OCI-LY7 (cell line): Measurements from ENCODE around the gene DDC. TPM values are rescaled to one million over a fixed set of nuclear protein-coding genes. Genes with fewer than 3 reads are reported as not detected.

ENCODE experiments used
- BruUV-seq: library from RNA; stranded (reverse); fragments of 400-500 nt; replicated peaks from 2 replicates; lab custom pipeline; 2021; lab: Mats Ljungman, UMichigan
- CTCF ChIA-PET: fragments of 300-600 bp; sonication (Branson Sonifier 250); formaldehyde crosslinking; loops from one replicate; lab custom pipeline; 2022; ENCODE audit warnings: antibody characterized with exemption; ENCODE audit not compliant: unreplicated experiment; lab: Charles Lee
- POLR2A ChIA-PET: fragments of 300-600 bp; sonication (Branson Sonifier 250); formaldehyde crosslinking; loops from one replicate; lab custom pipeline; 2022; ENCODE audit warnings: antibody characterized with exemption; lab: Charles Lee
- DNase-seq: peaks from one replicate; pipeline ENCODE4 v3.0.0-alpha.2; 2015; ENCODE audit warnings: low spot score
- H2AFZ ChIP-seq: fragments of 200-600 bp; sonication (generic), shearing (Covaris generic); 2 replicates; pipeline ENCODE4 v1.6.1; 2014; ENCODE audit warnings: mild to moderate bottlenecking, antibody characterized with exemption, low read length, moderate library complexity
- H3K27ac ChIP-seq: fragments of 200-600 bp; sonication (generic); 2 replicates; pipeline ENCODE4 v1.5.1; 2014; ENCODE audit warnings: mixed run types, low read depth, mild to moderate bottlenecking, moderate library complexity, low read length, inconsistent platforms; ENCODE audit not compliant: poor library complexity, severe bottlenecking
- H3K36me3 ChIP-seq: fragments of 200-600 bp; sonication (generic); 2 replicates; pipeline ENCODE4 v1.6.1; 2014; ENCODE audit warnings: mild to moderate bottlenecking, antibody characterized with exemption, low read length, moderate library complexity, mixed read lengths; ENCODE audit not compliant: insufficient read depth
- H3K4me1 ChIP-seq: fragments of 200-600 bp; sonication (generic); 2 replicates; pipeline ENCODE4 v1.5.1; 2014; ENCODE audit warnings: mild to moderate bottlenecking, low read length; ENCODE audit not compliant: insufficient read depth, poor library complexity, severe bottlenecking
- H3K4me2 ChIP-seq: fragments of 200-600 bp; sonication (generic); 2 replicates; pipeline ENCODE4 v1.6.1; 2014; ENCODE audit warnings: mild to moderate bottlenecking, low read length
- H3K4me3 ChIP-seq: fragments of 200-600 bp; sonication (generic); 2 replicates; pipeline ENCODE4 v1.5.1; 2014; ENCODE audit warnings: mild to moderate bottlenecking, low read depth, low read length; ENCODE audit not compliant: poor library complexity, severe bottlenecking
- H3K79me2 ChIP-seq: fragments of 200-600 bp; sonication (generic); 2 replicates; pipeline ENCODE4 v1.6.1; 2016; ENCODE audit warnings: low read depth, mild to moderate bottlenecking, low read length, moderate library complexity, mixed read lengths; ENCODE audit not compliant: insufficient read depth
- H3K9me2 ChIP-seq: fragments of 200-600 bp; sonication (generic); 2 replicates; pipeline ENCODE4 v1.6.1; 2016; ENCODE audit warnings: mild to moderate bottlenecking, low read length, mixed read lengths; ENCODE audit not compliant: insufficient read depth
- H3K9me3 ChIP-seq: fragments of 200-600 bp; sonication (generic); 2 replicates; pipeline ENCODE4 v1.6.1; 2014; ENCODE audit warnings: mild to moderate bottlenecking, mixed run types, low read length, mixed read lengths
- H4K20me1 ChIP-seq: fragments of 200-600 bp; sonication (generic); 2 replicates; pipeline ENCODE4 v1.6.1; 2014; ENCODE audit warnings: mild to moderate bottlenecking, antibody characterized with exemption, low read length, moderate library complexity, mixed read lengths; ENCODE audit not compliant: insufficient read depth
- CTCF ChIP-seq: fragments of 200-600 bp; sonication (generic); conservative IDR thresholded peaks from 2 replicates; pipeline ENCODE4 v1.5.1; 2014; ENCODE audit warnings: mild to moderate bottlenecking, antibody characterized with exemption, low read length, moderate library complexity, mixed read lengths
- EZH2phosphoT487 ChIP-seq: fragments of 200-600 bp; sonication (generic); IDR thresholded peaks from 2 replicates; pipeline ENCODE4 v1.6.1; 2018; ENCODE audit warnings: low read depth, borderline replicate concordance, mild to moderate bottlenecking, mixed run types, antibody characterized with exemption, low read length, moderate library complexity, mixed read lengths
- intact Hi-C: fragments of 100-400 bp; cut with micrococcal nuclease; formaldehyde crosslinking; loops from one replicate; pipeline ENCODE4 v1.10.0; 2022; ENCODE audit not compliant: unreplicated experiment
- total RNA-seq, 2 experiments: library from RNA; depleted of rRNA in 1 of 2; stranded (reverse); fragments of >200 nt in 1 of 2; shearing (Covaris generic) in 1 of 2; gene quantifications; 2 replicates each; pipeline ENCODE4 v1.2.3, GENCODE V29; 2014 to 2022

DDC gene
- total RNA-seq, 2 experiments from 2014 or later = not detected

DNA sequence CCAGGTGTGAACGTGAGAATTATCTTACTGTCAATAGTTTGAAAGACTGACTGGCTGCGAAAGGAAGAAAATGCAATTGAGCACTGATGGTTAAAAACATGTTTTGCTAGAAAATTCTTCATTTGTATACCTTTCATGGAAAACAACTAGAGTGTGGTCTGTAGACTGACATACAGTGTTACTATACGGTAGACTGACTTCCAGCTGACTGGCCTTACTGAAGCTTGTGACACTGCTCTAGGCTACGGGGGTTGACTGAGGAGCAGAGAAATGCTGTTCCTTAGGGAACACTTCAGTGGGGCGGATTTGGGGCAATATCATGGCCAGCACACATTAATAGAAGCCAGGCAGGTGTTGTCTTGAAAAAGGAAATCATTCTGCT lies 25.9 kb upstream of the DDC start:
- no peak overlapping the region for H3K4me2 ChIP-seq

DNA sequence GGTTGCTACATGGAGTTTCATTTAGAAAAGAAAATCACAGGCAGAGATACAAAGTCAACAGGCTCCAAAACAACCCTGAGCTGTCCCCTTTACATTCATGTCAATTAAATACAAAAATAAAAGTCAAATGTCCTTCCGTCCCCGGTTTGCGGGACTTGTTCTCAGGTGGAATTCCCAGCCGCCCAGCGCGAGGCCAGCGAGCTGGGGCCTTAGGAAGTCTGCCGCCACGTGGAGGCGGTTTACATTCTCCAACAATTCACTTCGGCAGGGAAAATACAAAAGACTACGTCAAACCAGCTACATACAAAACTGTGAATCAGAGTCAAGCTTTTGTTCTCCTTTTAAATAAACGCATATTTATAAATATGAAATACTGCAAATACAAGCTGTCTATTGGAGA lies 25.3 kb upstream of the DDC start:
- no peak overlapping the region for H3K4me2 ChIP-seq
- no peaks in the 10 kb centered on the region for H3K4me1 ChIP-seq
- intact Hi-C loops = no loop called here
- H3K4me3 ChIP-seq = no peak overlapping the region
- H3K36me3 ChIP-seq = no peaks in the 10 kb centered on the region
- no peaks in the 10 kb centered on the region for H4K20me1 ChIP-seq
- BruUV-seq = no TSS peak
- ChIA-PET CTCF (no interaction called here), POLR2A (interaction anchor here (0.6 kb wide), 1 partner anchor 552 kb away, joined by 3 read pairs; no protein-coding TSS in a partner anchor)
- no peaks in the 10 kb centered on the region for H3K79me2 ChIP-seq
- H3K27ac ChIP-seq = no peak overlapping the region
- no peaks in the 10 kb centered on the region for H3K9me2 ChIP-seq
- no peaks in the 10 kb centered on the region for H3K9me3 ChIP-seq
- TF ChIP-seq CTCF = no peak
- no peak for TF ChIP-seq EZH2phosphoT487
- no peak for DNase-seq
- no peak overlapping the region for H2AFZ ChIP-seq

More for the DNA sequence above, 25.9 kb upstream of the DDC start:
- BruUV-seq = no TSS peak
- no peak overlapping the region for H2AFZ ChIP-seq
- CTCF ChIA-PET = no interaction called here
- no peak overlapping the region for H3K27ac ChIP-seq
- POLR2A ChIA-PET = no interaction called here
- H3K36me3 ChIP-seq = no peaks in the 10 kb centered on the region
- DNase-seq = no peak
- H4K20me1 ChIP-seq = no peaks in the 10 kb centered on the region
- TF ChIP-seq EZH2phosphoT487 (no peak), CTCF (no peak)
- no peaks in the 10 kb centered on the region for H3K4me1 ChIP-seq
- H3K4me3 ChIP-seq = no peak overlapping the region
- no peaks in the 10 kb centered on the region for H3K9me3 ChIP-seq
- intact Hi-C loops = no loop called here
- H3K79me2 ChIP-seq = no peaks in the 10 kb centered on the region
- no peaks in the 10 kb centered on the region for H3K9me2 ChIP-seq

DNA sequence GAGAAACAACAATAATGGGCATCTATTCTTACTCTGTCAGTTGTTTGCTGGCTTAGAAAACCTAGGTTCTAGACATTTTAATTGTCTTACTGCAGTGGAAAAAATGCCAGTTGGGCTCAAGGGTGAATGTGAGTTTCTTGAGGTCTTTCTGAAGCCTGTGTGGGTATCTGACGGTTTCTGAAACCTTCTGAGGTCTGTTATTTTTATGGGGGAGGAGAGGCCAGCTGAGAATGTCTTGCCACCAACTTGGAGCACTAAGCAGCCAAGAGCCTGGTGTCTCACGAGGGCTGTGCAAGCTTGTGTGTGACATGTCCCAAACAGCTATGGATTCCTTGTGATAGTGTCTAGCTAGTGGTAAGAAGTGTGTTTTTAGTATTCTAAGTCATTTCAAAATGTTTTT lies 24.2 kb upstream of the DDC start:
- intact Hi-C loops = no loop called here
- CTCF ChIA-PET = no interaction called here
- BruUV-seq = no TSS peak
- Histone ChIP-seq H3K9me2 (no peaks in the 10 kb centered on the region), H2AFZ (no peak overlapping the region), H3K27ac (no peak overlapping the region), H4K20me1 (no peaks in the 10 kb centered on the region), H3K4me3 (no peak overlapping the region), H3K36me3 (no peaks in the 10 kb centered on the region), H3K79me2 (no peaks in the 10 kb centered on the region), H3K4me2 (no peak overlapping the region), H3K4me1 (no peaks in the 10 kb centered on the region), H3K9me3 (no peaks in the 10 kb centered on the region)
- TF ChIP-seq EZH2phosphoT487 (no peak), CTCF (no peak)
- POLR2A ChIA-PET = interaction anchor here (0.7 kb wide), 1 partner anchor 480 kb away, joined by 3 read pairs; no protein-coding TSS in a partner anchor
- no peak for DNase-seq
